PC-3 (cell line): ENCODE data around the gene PTPMT1.

Experiments
- EZH2 ChIP-seq: fragments of 300-600 bp; sonication (generic); IDR thresholded peaks from one replicate; pipeline ENCODE4 v1.6.1; 2017; ENCODE audit warnings: antibody characterized with exemption, mild to moderate bottlenecking, low read length; ENCODE audit not compliant: unreplicated experiment
- EZH2phosphoT487 ChIP-seq: fragments of 300-600 bp; sonication (generic); IDR thresholded peaks from 2 replicates; pipeline ENCODE4 v1.6.1; 2018; ENCODE audit warnings: mild to moderate bottlenecking, antibody characterized with exemption, low read length, borderline replicate concordance
- TF ChIP-seq, protein P1 (sequence below): fragments of 300-600 bp; sonication (generic); conservative IDR thresholded peaks from 2 replicates; pipeline ENCODE4 v1.5.1; 2017; ENCODE audit warnings: antibody characterized with exemption, low read depth, mild to moderate bottlenecking, low read length

- TF ChIP-seq, protein P1, sequence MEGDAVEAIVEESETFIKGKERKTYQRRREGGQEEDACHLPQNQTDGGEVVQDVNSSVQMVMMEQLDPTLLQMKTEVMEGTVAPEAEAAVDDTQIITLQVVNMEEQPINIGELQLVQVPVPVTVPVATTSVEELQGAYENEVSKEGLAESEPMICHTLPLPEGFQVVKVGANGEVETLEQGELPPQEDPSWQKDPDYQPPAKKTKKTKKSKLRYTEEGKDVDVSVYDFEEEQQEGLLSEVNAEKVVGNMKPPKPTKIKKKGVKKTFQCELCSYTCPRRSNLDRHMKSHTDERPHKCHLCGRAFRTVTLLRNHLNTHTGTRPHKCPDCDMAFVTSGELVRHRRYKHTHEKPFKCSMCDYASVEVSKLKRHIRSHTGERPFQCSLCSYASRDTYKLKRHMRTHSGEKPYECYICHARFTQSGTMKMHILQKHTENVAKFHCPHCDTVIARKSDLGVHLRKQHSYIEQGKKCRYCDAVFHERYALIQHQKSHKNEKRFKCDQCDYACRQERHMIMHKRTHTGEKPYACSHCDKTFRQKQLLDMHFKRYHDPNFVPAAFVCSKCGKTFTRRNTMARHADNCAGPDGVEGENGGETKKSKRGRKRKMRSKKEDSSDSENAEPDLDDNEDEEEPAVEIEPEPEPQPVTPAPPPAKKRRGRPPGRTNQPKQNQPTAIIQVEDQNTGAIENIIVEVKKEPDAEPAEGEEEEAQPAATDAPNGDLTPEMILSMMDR = no peak
- TF ChIP-seq EZH2 = no peak
- no peak for TF ChIP-seq EZH2phosphoT487
Measured at GRCh38 chr11:47550288-47551047, 14.9 kb upstream of the PTPMT1 start.
